ENCODE results near the gene LRRC8D. TPM values are rescaled to one million over a fixed set of nuclear protein-coding genes. Genes with fewer than 3 reads are reported as not detected.

Gene LRRC8D
- total RNA-seq, 1 experiment from 2014 or later = 39.4 TPM

DNA sequence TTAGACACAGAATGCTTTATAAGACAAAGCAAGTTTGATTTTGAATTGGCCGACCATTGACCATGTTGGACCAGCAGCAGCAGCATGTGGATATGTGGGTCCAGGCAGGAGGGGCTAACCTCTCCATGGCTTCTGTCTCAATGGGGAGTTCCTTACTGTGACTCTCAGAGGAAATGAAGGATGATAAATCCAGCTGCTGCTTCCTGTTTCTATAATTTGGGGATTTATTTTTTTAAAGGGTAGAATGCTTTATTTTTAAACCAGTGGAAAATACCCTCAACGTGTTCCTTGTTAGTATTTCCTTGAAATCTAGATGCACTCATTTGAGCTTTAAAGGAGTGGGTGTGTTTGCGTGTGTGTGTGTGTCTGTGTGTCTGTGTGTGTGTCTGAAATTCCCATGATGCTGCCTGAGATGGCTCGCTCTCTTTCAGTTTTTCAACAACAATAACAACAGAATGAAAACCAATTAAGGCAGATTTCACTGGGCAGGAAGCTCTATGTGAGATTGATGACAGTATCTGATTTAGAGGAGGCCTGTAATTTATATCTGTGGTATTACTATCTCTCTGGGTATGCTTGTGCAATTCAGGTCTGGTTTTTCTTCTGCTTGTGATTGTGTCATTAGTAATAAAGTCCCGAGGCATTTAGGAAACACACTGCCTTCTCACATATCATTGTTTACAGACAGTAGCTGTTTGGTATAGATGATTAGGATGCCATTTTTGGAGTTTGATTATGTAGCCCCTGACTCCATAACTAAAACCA lies 88.0 kb downstream of the LRRC8D start:
- DNase-seq = no peak
- Mint-ChIP-seq H3K27ac (ENCODE audit: unreplicated experiment) (no peak overlapping the region), H3K9me3 (ENCODE audit: unreplicated experiment) (no peaks in the 10 kb centered on the region), H3K36me3 (ENCODE audit: insufficient read depth, unreplicated experiment) (peaks cover 10% of the 10 kb centered on the region), H3K27me3 (ENCODE audit: insufficient read depth, unreplicated experiment) (no peaks in the 10 kb centered on the region), H3K4me3 (ENCODE audit: unreplicated experiment) (no peak overlapping the region), H3K4me1 (ENCODE audit: low read depth, unreplicated experiment) (peaks cover 17% of the 10 kb centered on the region)
- BruUV-seq (replicated peaks) = no TSS peak
- H3K36me3 ChIP-seq (ENCODE audit: control insufficient read depth, insufficient read depth, low read length) = no peaks in the 10 kb centered on the region
- ChIA-PET POLR2A (no interaction called here), CTCF (no interaction called here)
- H3K27me3 ChIP-seq (replicated peaks; ENCODE audit: control insufficient read depth, insufficient read depth, low read length) = no peaks in the 10 kb centered on the region
- H3K4me3 ChIP-seq (ENCODE audit: low read depth, low read length) = no peak overlapping the region
- no peak for TF ChIP-seq CTCF (IDR thresholded peaks at IDR 0.05; ENCODE audit: insufficient read depth in 1 of 2, low read depth in 1 of 2, low read length in 1 of 2, severe bottlenecking in 1 of 2, unreplicated experiment in 1 of 2)
- intact Hi-C loops (cut with micrococcal nuclease; ENCODE audit: unreplicated experiment) = loop anchor here (10.0 kb wide), 1 partner anchor 104 kb away; no protein-coding TSS in a partner anchor
- peaks cover 55% of the 10 kb centered on the region for H3K4me1 ChIP-seq
- no peaks in the 10 kb centered on the region for H3K9me3 ChIP-seq

- Mint-ChIP-seq H3K4me3 (ENCODE audit: unreplicated experiment) (no peak overlapping the region), H3K27me3 (ENCODE audit: insufficient read depth, unreplicated experiment) (no peaks in the 10 kb centered on the region), H3K4me1 (ENCODE audit: low read depth, unreplicated experiment) (peaks cover 23% of the 10 kb centered on the region), H3K9me3 (ENCODE audit: unreplicated experiment) (no peaks in the 10 kb centered on the region), H3K36me3 (ENCODE audit: insufficient read depth, unreplicated experiment) (peaks cover 21% of the 10 kb centered on the region), H3K27ac (ENCODE audit: unreplicated experiment) (peak overlapping the region; percentile 67)
- TSS peak; percentile 35 for BruUV-seq (replicated peaks)
- DNase-seq = no peak
- Histone ChIP-seq H3K4me3 (ENCODE audit: low read depth, low read length) (no peak overlapping the region), H3K36me3 (ENCODE audit: control insufficient read depth, insufficient read depth, low read length) (no peaks in the 10 kb centered on the region), H3K4me1 (peaks cover 52% of the 10 kb centered on the region), H3K9me3 (no peaks in the 10 kb centered on the region), H3K27me3 (replicated peaks; ENCODE audit: control insufficient read depth, insufficient read depth, low read length) (no peaks in the 10 kb centered on the region)
- intact Hi-C loops (cut with micrococcal nuclease; ENCODE audit: unreplicated experiment) = loop anchor here (1.0 kb wide), 1 partner anchor 8 kb away; no protein-coding TSS in a partner anchor
- CTCF ChIA-PET = interaction anchor here (0.9 kb wide), 1 partner anchor 12 kb away, joined by 3 read pairs; no protein-coding TSS in a partner anchor
- TF ChIP-seq CTCF (IDR thresholded peaks at IDR 0.05; ENCODE audit: insufficient read depth in 1 of 2, low read depth in 1 of 2, low read length in 1 of 2, severe bottlenecking in 1 of 2, unreplicated experiment in 1 of 2) = no peak
- POLR2A ChIA-PET = no interaction called here
Observed at GRCh38 chr1:89910268-89910667, 89.4 kb downstream of the LRRC8D start.

GRCh38 chr1:89910780-89911179 lies 89.9 kb downstream of the LRRC8D start:
- Histone ChIP-seq H3K4me1 (peaks cover 52% of the 10 kb centered on the region), H3K36me3 (ENCODE audit: control insufficient read depth, insufficient read depth, low read length) (no peaks in the 10 kb centered on the region), H3K4me3 (ENCODE audit: low read depth, low read length) (no peak overlapping the region), H3K9me3 (no peaks in the 10 kb centered on the region), H3K27me3 (replicated peaks; ENCODE audit: control insufficient read depth, insufficient read depth, low read length) (no peaks in the 10 kb centered on the region)
- Mint-ChIP-seq H3K4me1 (ENCODE audit: low read depth, unreplicated experiment) (peaks cover 23% of the 10 kb centered on the region), H3K9me3 (ENCODE audit: unreplicated experiment) (no peaks in the 10 kb centered on the region), H3K27ac (ENCODE audit: unreplicated experiment) (peak overlapping the region; percentile 67), H3K4me3 (ENCODE audit: unreplicated experiment) (no peak overlapping the region), H3K27me3 (ENCODE audit: insufficient read depth, unreplicated experiment) (no peaks in the 10 kb centered on the region), H3K36me3 (ENCODE audit: insufficient read depth, unreplicated experiment) (peaks cover 21% of the 10 kb centered on the region)
- intact Hi-C loops (cut with micrococcal nuclease; ENCODE audit: unreplicated experiment) = loop anchor here (1.0 kb wide), 1 partner anchor 8 kb away; no protein-coding TSS in a partner anchor
- DNase-seq = no peak
- ChIA-PET POLR2A (no interaction called here), CTCF (interaction anchor here (0.9 kb wide), 1 partner anchor 12 kb away, joined by 3 read pairs; no protein-coding TSS in a partner anchor)
- BruUV-seq (replicated peaks) = no TSS peak
- no peak for TF ChIP-seq CTCF (IDR thresholded peaks at IDR 0.05; ENCODE audit: insufficient read depth in 1 of 2, low read depth in 1 of 2, low read length in 1 of 2, severe bottlenecking in 1 of 2, unreplicated experiment in 1 of 2)
